Keratinocyte (primary cell): ENCODE results near the gene AASS. TPM values are rescaled to one million over a fixed set of nuclear protein-coding genes. Genes with fewer than 3 reads are reported as not detected.

ENCODE experiments used
- DNase-seq: peaks from one replicate; pipeline ENCODE4 v3.0.0-alpha.2; 2011; ENCODE audit warnings: low read depth, missing footprints, low spot score
- FAIRE-seq: peaks from 2 replicates; lab custom pipeline; 2011; peaks lifted over from hg19 to GRCh38; lab: Jason Lieb, UNC
- H2AFZ ChIP-seq: 2 replicates; pipeline ENCODE4 v1.6.0; 2012; ENCODE audit warnings: low read length, control low read depth, inconsistent platforms; ENCODE audit not compliant: control insufficient read depth
- H3K27ac ChIP-seq: 2 replicates; pipeline ENCODE4 v1.5.1; 2011; ENCODE audit warnings: low read length; ENCODE audit not compliant: control insufficient read depth, insufficient read depth
- H3K27me3 ChIP-seq: 3 replicates; pipeline ENCODE4 v1.6.0; 2011; ENCODE audit warnings: low read length; ENCODE audit not compliant: control insufficient read depth, insufficient read depth; ENCODE audit errors: extremely low read depth
- H3K36me3 ChIP-seq, 2 experiments: 2 replicates in 1 of 2; 3 replicates in 1 of 2; pipeline ENCODE4 v1.5.1; 2011; ENCODE audit warnings: low read length in 2 of 2, mild to moderate bottlenecking in 1 of 2; ENCODE audit not compliant: control insufficient read depth in 2 of 2, insufficient read depth in 2 of 2; ENCODE audit errors: extremely low read depth in 1 of 2
- H3K4me1 ChIP-seq: 3 replicates; pipeline ENCODE4 v1.5.1; 2011; ENCODE audit warnings: low read length; ENCODE audit not compliant: control insufficient read depth, insufficient read depth; ENCODE audit errors: extremely low read depth
- H3K4me2 ChIP-seq: 3 replicates; pipeline ENCODE4 v1.6.0; 2011; ENCODE audit warnings: low read depth, low read length; ENCODE audit not compliant: control insufficient read depth, insufficient read depth; ENCODE audit errors: extremely low read depth
- H3K4me3 ChIP-seq, 3 experiments: fragments of 200-600 bp in 1 of 3; sonication (generic) in 1 of 3; 2 replicates in 2 of 3; 3 replicates in 1 of 3; pipeline ENCODE4 v1.5.1; 2011 to 2016; ENCODE audit warnings: low read length in 3 of 3, mild to moderate bottlenecking in 3 of 3, control low read depth in 2 of 3, inconsistent platforms in 1 of 3, low read depth in 1 of 3, mixed read lengths in 1 of 3, mixed run types in 1 of 3, moderate library complexity in 1 of 3; ENCODE audit not compliant: control insufficient read depth in 2 of 3, insufficient read depth in 2 of 3; ENCODE audit errors: extremely low read depth in 1 of 3
- H3K79me2 ChIP-seq: 2 replicates; pipeline ENCODE4 v1.6.0; 2012; ENCODE audit warnings: low read length; ENCODE audit not compliant: control insufficient read depth, insufficient read depth
- H3K9ac ChIP-seq: 3 replicates; pipeline ENCODE4 v1.6.0; 2011; ENCODE audit warnings: low read length; ENCODE audit not compliant: control insufficient read depth, insufficient read depth; ENCODE audit errors: extremely low read depth
- H3K9me1 ChIP-seq: 3 replicates; pipeline ENCODE4 v1.6.0; 2011; ENCODE audit warnings: low read length; ENCODE audit not compliant: control insufficient read depth, insufficient read depth; ENCODE audit errors: extremely low read depth
- H3K9me3 ChIP-seq: 2 replicates; pipeline ENCODE4 v1.5.1; 2012; ENCODE audit warnings: low read depth, low read length; ENCODE audit not compliant: control insufficient read depth
- H4K20me1 ChIP-seq: 3 replicates; pipeline ENCODE4 v1.6.0; 2011; ENCODE audit warnings: low read length; ENCODE audit not compliant: control insufficient read depth, insufficient read depth; ENCODE audit errors: extremely low read depth
- CTCF ChIP-seq, 3 experiments: IDR thresholded peaks in 1 of 3; conservative IDR thresholded peaks in 1 of 3; optimal IDR thresholded peaks in 1 of 3; 2 replicates in 2 of 3; 3 replicates in 1 of 3; pipeline versions ENCODE3 to v1.5.1; 2011; ENCODE audit warnings: low read length in 3 of 3, mild to moderate bottlenecking in 3 of 3, moderate library complexity in 2 of 3, control low read depth in 1 of 3, inconsistent platforms in 1 of 3; ENCODE audit not compliant: insufficient read depth in 2 of 3; ENCODE audit errors: extremely low read depth in 1 of 3
- EZH2 ChIP-seq: IDR thresholded peaks from one replicate; pipeline ENCODE4 v1.6.1; 2012; ENCODE audit warnings: inconsistent platforms, mild to moderate bottlenecking, low read length, moderate library complexity
- dilution Hi-C: fragments of 300-500 bp; cut with MboI; formaldehyde crosslinking; loops from one replicate; pipeline ENCODE4 v1.7.0; 2020; ENCODE audit warnings: low sequenced_read_pairs; ENCODE audit not compliant: extremely low pct_ligation_motif_present
- polyA plus RNA-seq, 5 experiments: library from polyadenylated mRNA; depleted of rRNA in 3 of 5; stranded (reverse) in 3 of 5; stranded (forward) in 1 of 5; unstranded in 1 of 5; fragments of >200 nt; gene quantifications; 1 replicate in 1 of 5; 2 replicates in 3 of 5; 3 replicates in 1 of 5; pipeline versions ENCODE4 v1.2.1 to v1.2.3, GENCODE V29; 2011 to 2012; ENCODE audit warnings: missing spikeins in 2 of 5, low read depth in 1 of 5, low replicate concordance in 1 of 5

AASS gene
- polyA plus RNA-seq, 1 donor (not counting 4 experiments of a cell fraction or from before 2014, with no cell fraction given) = 10.3 TPM

- Histone ChIP-seq H3K36me3 (no peaks in the 10 kb centered on the region), H3K79me2 (peaks cover 26% of the 10 kb centered on the region), H3K4me3 (no peak overlapping the region), H3K4me1 (peaks cover 35% of the 10 kb centered on the region), H3K27ac (no peak overlapping the region), H3K4me2 (no peak overlapping the region), H2AFZ (no peak overlapping the region), H3K9ac (no peak overlapping the region), H3K27me3 (no peaks in the 10 kb centered on the region), H3K9me3 (no peaks in the 10 kb centered on the region), H4K20me1 (no peaks in the 10 kb centered on the region), H3K9me1 (no peaks in the 10 kb centered on the region)
- TF ChIP-seq CTCF (optimal IDR thresholded peaks at IDR 0.05 in 1 of 3, IDR thresholded peaks at IDR 0.05 in 1 of 3, conservative IDR thresholded peaks at IDR 0.05 in 1 of 3; ENCODE audit: extremely low read depth in 1 of 3, insufficient read depth in 2 of 3, low read length in 3 of 3) = no peak
- TF ChIP-seq EZH2 = no peak
- dilution Hi-C loops = no loop called here
- no peak for FAIRE-seq
- DNase-seq = no peak
These were observed 10.6 kb downstream of the AASS start for GRCh38 chr7:122133477-122133876.

- peak overlapping the region; percentile 10 for H3K27ac ChIP-seq
- no peaks in the 10 kb centered on the region for H3K36me3 ChIP-seq
- H3K79me2 ChIP-seq = peaks cover 18% of the 10 kb centered on the region
- no peaks in the 10 kb centered on the region for H3K27me3 ChIP-seq
- no peak overlapping the region for H3K4me2 ChIP-seq
- no peak overlapping the region for H3K9ac ChIP-seq
- peaks cover 29% of the 10 kb centered on the region for H3K4me1 ChIP-seq
- DNase-seq (peak; percentile 50), FAIRE-seq (peak; percentile 92)
- no peaks in the 10 kb centered on the region for H3K9me3 ChIP-seq
- H3K9me1 ChIP-seq = no peaks in the 10 kb centered on the region
- no peaks in the 10 kb centered on the region for H4K20me1 ChIP-seq
- H2AFZ ChIP-seq = no peak overlapping the region
- dilution Hi-C loops = no loop called here
- TF ChIP-seq EZH2 (no peak), CTCF (optimal IDR thresholded peaks at IDR 0.05 in 1 of 3, IDR thresholded peaks at IDR 0.05 in 1 of 3, conservative IDR thresholded peaks at IDR 0.05 in 1 of 3; ENCODE audit: extremely low read depth in 1 of 3, insufficient read depth in 2 of 3, low read length in 3 of 3) (no peak)
- no peak overlapping the region for H3K4me3 ChIP-seq
These were observed 11.7 kb downstream of the AASS start for GRCh38 chr7:122132341-122132740.
